HFFc6 (cell line): ENCODE measurements around the gene ADNP. TPM values are rescaled to one million over a fixed set of nuclear protein-coding genes. Genes with fewer than 3 reads are reported as not detected.

Experiments used
- DNase-seq: peaks from one replicate; pipeline ENCODE4 v3.0.0-alpha.2; 2018
- H3K27ac Mint-ChIP-seq: 2 replicates; pipeline ENCODE4 v1.8.0; 2020; ENCODE audit warnings: mild to moderate bottlenecking, mixed read lengths
- H3K27me3 Mint-ChIP-seq: 2 replicates; pipeline ENCODE4 v1.8.0; 2021; ENCODE audit warnings: mild to moderate bottlenecking, moderate library complexity, mixed read lengths; ENCODE audit not compliant: insufficient read depth
- H3K36me3 Mint-ChIP-seq: 2 replicates; pipeline ENCODE4 v1.8.0; 2021; ENCODE audit warnings: low read depth, mixed read lengths
- H3K4me1 Mint-ChIP-seq: 2 replicates; pipeline ENCODE4 v1.8.0; 2020; ENCODE audit warnings: low read depth, mixed read lengths
- H3K4me3 Mint-ChIP-seq: 2 replicates; pipeline ENCODE4 v1.8.0; 2020; ENCODE audit warnings: mild to moderate bottlenecking, moderate library complexity, mixed read lengths
- H3K9me3 Mint-ChIP-seq: 2 replicates; pipeline ENCODE4 v1.8.0; 2020; ENCODE audit warnings: mild to moderate bottlenecking, mixed read lengths
- total RNA-seq, 6 experiments: library from RNA; stranded (reverse); fragmentation: NEBNext Ultra II Directional; extraction: Animal tissue kit (Norgen Biotek cat#: 25700); gene quantifications; 2 replicates in 1 of 6; 3 replicates in 5 of 6; pipeline ENCODE4 v1.2.3, GENCODE V29; 2021
- TF ChIP-seq, protein P1 (sequence below): fragments of 200-600 bp; sonication (generic); IDR thresholded peaks from 2 replicates; pipeline ENCODE4 v1.5.0; 2021; ENCODE audit warnings: antibody characterized with exemption, mild to moderate bottlenecking

ADNP gene
- total RNA-seq, 6 experiments from 2014 or later = 56.5 to 68.8 (median 57.3) TPM

DNA sequence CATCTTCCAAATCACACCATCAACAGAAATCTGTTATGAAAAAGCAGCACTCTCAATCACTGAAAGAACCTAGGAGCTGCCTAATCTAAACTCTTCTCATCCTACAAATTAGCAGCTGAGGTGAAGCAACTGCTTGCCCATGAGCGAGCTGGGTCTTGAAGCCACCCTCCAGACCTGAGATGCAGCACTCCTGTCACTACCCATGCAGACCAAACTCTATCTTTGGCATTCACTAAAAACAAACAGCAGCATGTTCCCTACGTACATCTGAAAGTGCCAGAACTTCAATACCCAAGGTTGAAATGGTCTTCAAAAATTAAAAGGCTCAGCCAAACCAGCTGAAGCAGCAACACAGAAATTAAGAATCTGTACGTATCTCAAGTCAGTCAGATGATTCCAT lies 14.3 kb downstream of the ADNP start:
- Mint-ChIP-seq H3K36me3 (peaks cover 27% of the 10 kb centered on the region), H3K4me3 (peak overlapping the region; percentile 53; the same call in 1 of the 2 replicates), H3K9me3 (no peaks in the 10 kb centered on the region), H3K4me1 (peaks cover 92% of the 10 kb centered on the region), H3K27ac (peak overlapping the region; percentile 88), H3K27me3 (peaks cover 2% of the 10 kb centered on the region; the same call in 1 of the 2 replicates)
- DNase-seq = no peak
- TF ChIP-seq, protein P1, sequence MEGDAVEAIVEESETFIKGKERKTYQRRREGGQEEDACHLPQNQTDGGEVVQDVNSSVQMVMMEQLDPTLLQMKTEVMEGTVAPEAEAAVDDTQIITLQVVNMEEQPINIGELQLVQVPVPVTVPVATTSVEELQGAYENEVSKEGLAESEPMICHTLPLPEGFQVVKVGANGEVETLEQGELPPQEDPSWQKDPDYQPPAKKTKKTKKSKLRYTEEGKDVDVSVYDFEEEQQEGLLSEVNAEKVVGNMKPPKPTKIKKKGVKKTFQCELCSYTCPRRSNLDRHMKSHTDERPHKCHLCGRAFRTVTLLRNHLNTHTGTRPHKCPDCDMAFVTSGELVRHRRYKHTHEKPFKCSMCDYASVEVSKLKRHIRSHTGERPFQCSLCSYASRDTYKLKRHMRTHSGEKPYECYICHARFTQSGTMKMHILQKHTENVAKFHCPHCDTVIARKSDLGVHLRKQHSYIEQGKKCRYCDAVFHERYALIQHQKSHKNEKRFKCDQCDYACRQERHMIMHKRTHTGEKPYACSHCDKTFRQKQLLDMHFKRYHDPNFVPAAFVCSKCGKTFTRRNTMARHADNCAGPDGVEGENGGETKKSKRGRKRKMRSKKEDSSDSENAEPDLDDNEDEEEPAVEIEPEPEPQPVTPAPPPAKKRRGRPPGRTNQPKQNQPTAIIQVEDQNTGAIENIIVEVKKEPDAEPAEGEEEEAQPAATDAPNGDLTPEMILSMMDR = no peak

DNA sequence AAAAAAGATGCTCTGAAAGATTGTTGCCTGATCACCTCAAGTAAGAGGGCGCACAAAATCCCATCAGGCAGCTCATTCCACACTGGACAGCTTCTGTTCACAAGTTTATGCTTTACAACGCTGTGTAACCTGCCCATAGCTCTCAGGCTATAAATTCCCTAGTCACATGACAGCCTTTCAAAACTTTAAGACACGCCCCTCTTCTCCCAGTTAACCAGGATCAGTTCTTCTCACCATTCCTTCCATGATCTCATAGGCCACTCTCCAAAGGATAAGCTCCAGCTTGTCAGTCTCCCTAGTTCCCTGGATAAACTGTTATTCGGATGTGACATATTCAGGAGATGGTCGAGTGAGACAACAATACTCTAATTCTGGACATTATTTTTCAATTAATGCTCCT lies 15.0 kb downstream of the ADNP start:
- Mint-ChIP-seq H3K36me3 (peaks cover 27% of the 10 kb centered on the region), H3K27ac (peak overlapping the region; percentile 88), H3K4me1 (peaks cover 93% of the 10 kb centered on the region), H3K4me3 (peak overlapping the region; percentile 75), H3K9me3 (no peaks in the 10 kb centered on the region), H3K27me3 (peaks cover 2% of the 10 kb centered on the region; the same call in 1 of the 2 replicates)
- TF ChIP-seq, protein P1 = no peak
- DNase-seq = peak; percentile 59

DNA sequence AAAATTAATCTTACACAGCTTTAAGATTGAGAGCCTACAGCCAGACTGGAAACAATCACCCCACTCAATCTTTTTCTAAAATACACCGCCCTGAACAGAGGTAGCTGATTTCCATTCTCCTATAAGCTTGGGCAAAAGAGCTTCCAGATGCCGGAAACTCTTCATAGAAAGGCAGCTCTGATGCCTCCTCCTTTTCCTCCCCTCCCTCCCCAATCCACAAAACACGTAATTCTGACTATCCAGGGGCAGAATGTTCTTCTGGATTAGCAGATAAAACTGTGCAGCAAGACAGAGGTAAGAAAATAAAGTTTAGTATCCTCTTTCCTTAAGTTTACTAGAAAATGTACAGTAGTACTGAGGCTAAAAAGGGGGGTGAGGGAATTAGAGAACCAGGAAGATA lies 15.8 kb downstream of the ADNP start:
- DNase-seq = peak; percentile 46
- Mint-ChIP-seq H3K4me3 (peak overlapping the region; percentile 68), H3K27ac (peak overlapping the region; percentile 86), H3K4me1 (peaks cover 93% of the 10 kb centered on the region), H3K27me3 (peaks cover 2% of the 10 kb centered on the region; the same call in 1 of the 2 replicates), H3K36me3 (peaks cover 27% of the 10 kb centered on the region), H3K9me3 (no peaks in the 10 kb centered on the region)
- TF ChIP-seq, protein P1 = no peak

DNA sequence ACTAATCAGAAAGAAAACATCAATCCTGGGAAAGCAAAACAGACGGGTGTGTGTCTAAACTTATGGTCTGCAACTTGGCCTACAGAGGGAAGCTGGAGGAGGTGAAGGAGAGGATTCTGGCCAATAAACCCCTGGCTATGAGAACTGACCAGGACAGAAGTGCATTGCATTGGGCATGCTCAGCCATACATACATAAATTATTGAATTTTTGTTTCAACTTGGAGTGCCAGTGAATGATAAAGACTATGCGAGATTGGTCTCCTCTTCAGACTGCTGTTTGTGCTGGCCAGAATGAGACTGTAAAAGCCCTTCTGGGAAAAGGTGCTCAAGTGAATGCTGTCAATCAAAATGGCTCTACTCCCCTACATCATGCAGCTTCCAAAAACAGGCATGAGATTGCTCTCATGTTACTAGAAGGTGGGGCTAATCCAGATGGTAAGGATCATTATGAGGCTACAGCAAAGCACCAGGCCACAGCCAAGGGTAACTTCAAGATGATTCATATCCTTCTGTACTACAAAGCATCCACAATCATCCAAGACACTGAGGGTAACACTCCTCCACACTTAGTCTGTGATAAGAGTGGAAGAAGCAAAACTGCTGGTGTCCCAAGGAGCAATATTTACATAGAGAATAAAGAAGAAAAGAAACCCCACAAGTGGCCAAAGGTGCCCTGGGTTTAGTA lies 17.4 kb downstream of the ADNP start:
- H3K36me3 Mint-ChIP-seq = peaks cover 32% of the 10 kb centered on the region
- peak overlapping the region; percentile 69 for H3K4me3 Mint-ChIP-seq
- H3K9me3 Mint-ChIP-seq = no peaks in the 10 kb centered on the region
- no peaks in the 10 kb centered on the region for H3K27me3 Mint-ChIP-seq
- H3K27ac Mint-ChIP-seq = peak overlapping the region; percentile 86
- TF ChIP-seq, protein P1 = no peak
- peaks cover 93% of the 10 kb centered on the region for H3K4me1 Mint-ChIP-seq
- peak; percentile 70 for DNase-seq

DNA sequence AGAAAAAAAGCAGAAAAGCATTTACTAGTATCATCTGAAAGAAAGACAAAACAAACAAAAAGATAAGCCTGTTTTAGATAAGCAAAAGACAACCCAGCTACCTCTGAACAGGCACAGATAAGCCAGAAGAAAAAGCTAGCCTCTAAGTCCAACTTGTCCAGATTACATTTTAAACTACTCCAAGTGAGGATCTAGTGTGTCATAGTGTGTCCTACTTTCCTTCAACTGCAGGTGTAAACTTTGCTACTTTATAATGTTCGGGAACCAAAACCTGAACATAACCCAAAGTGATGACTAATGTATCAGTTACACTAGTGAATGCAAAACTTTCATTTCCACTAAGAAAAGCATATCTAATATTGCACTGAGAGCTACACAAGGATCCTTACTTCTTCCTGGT lies 19.5 kb downstream of the ADNP start:
- Mint-ChIP-seq H3K27ac (peak overlapping the region; percentile 95), H3K4me3 (peak overlapping the region; percentile 78), H3K9me3 (no peaks in the 10 kb centered on the region), H3K36me3 (peaks cover 23% of the 10 kb centered on the region), H3K27me3 (no peaks in the 10 kb centered on the region; the same call in 1 of the 2 replicates), H3K4me1 (peaks cover 81% of the 10 kb centered on the region)
- TF ChIP-seq, protein P1 = no peak
- DNase-seq = no peak
